Measurements from ENCODE around the gene PRRG2. TPM values are rescaled to one million over a fixed set of nuclear protein-coding genes. Genes with fewer than 3 reads are reported as not detected.

The PRRG2 gene
- total RNA-seq, 6 experiments from 2014 or later = 2.5 to 5.9 (median 3.1) TPM

DNA sequence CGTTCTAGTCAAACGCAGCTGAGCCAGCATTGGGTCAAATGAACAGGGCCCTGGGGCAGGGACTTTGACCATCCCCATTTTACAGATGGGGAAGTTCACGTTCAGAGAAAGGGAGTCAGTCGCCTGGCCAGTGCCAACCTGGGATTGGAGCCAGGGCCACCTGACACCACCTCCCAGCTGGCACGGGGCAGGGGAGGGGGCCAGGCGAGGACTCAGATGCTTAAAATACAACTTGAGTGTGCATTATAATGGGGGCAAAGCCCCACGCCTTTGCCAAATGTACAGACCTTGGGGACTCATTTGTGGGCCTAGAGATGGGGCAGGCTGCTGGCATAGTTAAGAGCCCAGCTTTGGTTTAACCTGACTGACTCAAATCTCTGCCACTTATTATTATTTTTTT lies 24.5 kb downstream of the PRRG2 start:
- Histone ChIP-seq H3K27ac (no peak overlapping the region), H3K4me1 (no peaks in the 10 kb centered on the region), H3K4me3 (no peak overlapping the region), H3K9me3 (no peaks in the 10 kb centered on the region), H3K27me3 (no peaks in the 10 kb centered on the region), H3K36me3 (peaks cover 0 to 37% (median 6%) of the 10 kb centered on the region in 4 donors)
- no peak for DNase-seq
- intact Hi-C loops (cut with DNase I) = no loop called here
- 20% methylated on average over 1 of the region's 7 CpGs for WGBS (ENCODE audit: insufficient coverage, low coverage, low lambda C conversion rate, missing lambda C conversion rate)
- no peak for ATAC-seq
- TF ChIP-seq POLR2A (IDR thresholded peaks at IDR 0.05) = no peak
- TF ChIP-seq, protein P1, sequence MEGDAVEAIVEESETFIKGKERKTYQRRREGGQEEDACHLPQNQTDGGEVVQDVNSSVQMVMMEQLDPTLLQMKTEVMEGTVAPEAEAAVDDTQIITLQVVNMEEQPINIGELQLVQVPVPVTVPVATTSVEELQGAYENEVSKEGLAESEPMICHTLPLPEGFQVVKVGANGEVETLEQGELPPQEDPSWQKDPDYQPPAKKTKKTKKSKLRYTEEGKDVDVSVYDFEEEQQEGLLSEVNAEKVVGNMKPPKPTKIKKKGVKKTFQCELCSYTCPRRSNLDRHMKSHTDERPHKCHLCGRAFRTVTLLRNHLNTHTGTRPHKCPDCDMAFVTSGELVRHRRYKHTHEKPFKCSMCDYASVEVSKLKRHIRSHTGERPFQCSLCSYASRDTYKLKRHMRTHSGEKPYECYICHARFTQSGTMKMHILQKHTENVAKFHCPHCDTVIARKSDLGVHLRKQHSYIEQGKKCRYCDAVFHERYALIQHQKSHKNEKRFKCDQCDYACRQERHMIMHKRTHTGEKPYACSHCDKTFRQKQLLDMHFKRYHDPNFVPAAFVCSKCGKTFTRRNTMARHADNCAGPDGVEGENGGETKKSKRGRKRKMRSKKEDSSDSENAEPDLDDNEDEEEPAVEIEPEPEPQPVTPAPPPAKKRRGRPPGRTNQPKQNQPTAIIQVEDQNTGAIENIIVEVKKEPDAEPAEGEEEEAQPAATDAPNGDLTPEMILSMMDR (IDR thresholded peaks at IDR 0.05) = no peak

DNA sequence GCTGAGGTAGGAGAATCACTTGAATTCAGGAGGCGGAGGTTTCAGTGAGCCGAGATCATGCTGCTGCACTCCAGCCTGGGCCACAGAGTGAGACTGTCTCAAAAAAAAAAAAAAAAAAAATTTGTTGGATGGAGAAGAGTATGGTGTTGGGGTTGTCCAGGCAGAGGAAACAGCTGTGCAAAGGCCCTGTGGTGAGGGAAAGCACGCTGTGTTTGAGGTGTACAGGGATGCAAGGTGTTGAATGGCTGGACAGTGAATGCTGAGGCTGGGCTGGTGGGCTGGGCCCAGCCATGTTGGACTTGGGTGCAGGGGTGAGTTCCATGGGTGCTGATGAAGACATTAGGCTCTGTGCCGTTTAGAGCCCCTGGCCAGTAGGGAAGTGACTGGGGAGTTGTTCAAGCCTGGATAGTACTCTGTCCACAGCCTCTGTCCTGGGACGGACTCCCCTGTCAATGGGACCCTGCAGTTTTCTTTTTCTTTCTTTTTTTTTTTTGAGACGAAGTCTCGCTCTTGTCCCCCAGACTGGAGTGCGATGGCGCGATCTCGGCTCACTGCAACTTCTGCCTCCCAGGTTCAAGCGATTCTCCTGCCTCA lies 28.5 kb downstream of the PRRG2 start:
- no peaks in the 10 kb centered on the region for H3K27me3 ChIP-seq
- no peaks in the 10 kb centered on the region for H3K9me3 ChIP-seq
- no peak for TF ChIP-seq POLR2A (IDR thresholded peaks at IDR 0.05)
- TF ChIP-seq, protein P1 (IDR thresholded peaks at IDR 0.05) = no peak
- DNase-seq (no peak), ATAC-seq (no peak)
- H3K4me3 ChIP-seq = no peak overlapping the region
- no peaks in the 10 kb centered on the region for H3K4me1 ChIP-seq
- H3K27ac ChIP-seq = no peak overlapping the region
- WGBS (ENCODE audit: insufficient coverage, low coverage, low lambda C conversion rate, missing lambda C conversion rate) = 93% methylated on average over 5 of the region's 12 CpGs
- H3K36me3 ChIP-seq = peaks cover 0 to 19% (median 1%) of the 10 kb centered on the region in 4 donors
- intact Hi-C loops (cut with DNase I) = no loop called here

- H3K4me3 ChIP-seq = no peak overlapping the region
- WGBS (ENCODE audit: insufficient coverage, low coverage, low lambda C conversion rate, missing lambda C conversion rate) = 89% methylated on average over 4 of the region's 4 CpGs
- H3K27me3 ChIP-seq = no peaks in the 10 kb centered on the region
- no peak for TF ChIP-seq POLR2A (IDR thresholded peaks at IDR 0.05)
- TF ChIP-seq, protein P1 (IDR thresholded peaks at IDR 0.05) = no peak
- no peaks in the 10 kb centered on the region for H3K4me1 ChIP-seq
- intact Hi-C loops (cut with DNase I) = no loop called here
- H3K36me3 ChIP-seq = peaks cover 0 to 30% (median 12%) of the 10 kb centered on the region in 4 donors
- no peak for DNase-seq
- no peak for ATAC-seq
- no peak overlapping the region for H3K27ac ChIP-seq
- H3K9me3 ChIP-seq = no peaks in the 10 kb centered on the region
These were observed 32.3 kb downstream of the PRRG2 start for GRCh38 chr19:49613374-49613773.

GRCh38 chr19:49614096-49614833 lies 33.1 kb downstream of the PRRG2 start:
- intact Hi-C loops (cut with DNase I) = no loop called here
- Histone ChIP-seq H3K9me3 (no peaks in the 10 kb centered on the region), H3K27me3 (no peaks in the 10 kb centered on the region), H3K4me1 (no peaks in the 10 kb centered on the region), H3K27ac (no peak overlapping the region), H3K36me3 (peaks cover 0 to 28% (median 12%) of the 10 kb centered on the region in 4 donors), H3K4me3 (no peak overlapping the region)
- TF ChIP-seq, protein P1 (IDR thresholded peaks at IDR 0.05) = no peak
- no peak for TF ChIP-seq POLR2A (IDR thresholded peaks at IDR 0.05)
- ATAC-seq (no peak), DNase-seq (no peak)
- 68% methylated on average over 12 of the region's 19 CpGs for WGBS (ENCODE audit: insufficient coverage, low coverage, low lambda C conversion rate, missing lambda C conversion rate)
